Mesendoderm (in vitro differentiated cells): ENCODE results near the gene EDA.

ENCODE experiments used
- DNase-seq: peaks from one replicate; pipeline ENCODE4 v3.0.0; 2013
- H2AK5ac ChIP-seq: 2 replicates; pipeline ENCODE4 v1.6.1; 2013; ENCODE audit warnings: low read length, inconsistent platforms
- H2BK120ac ChIP-seq: 2 replicates; pipeline ENCODE4 v1.6.1; 2013; ENCODE audit warnings: low read depth, mild to moderate bottlenecking, low read length, moderate library complexity, mixed read lengths
- H2BK15ac ChIP-seq: replicated peaks from 2 replicates; pipeline ENCODE4 v1.6.1; 2013; ENCODE audit warnings: low read depth, mild to moderate bottlenecking, moderate library complexity
- H2BK5ac ChIP-seq: 2 replicates; pipeline ENCODE4 v1.6.1; 2013; ENCODE audit warnings: low read length, inconsistent platforms
- H3K18ac ChIP-seq: 2 replicates; pipeline ENCODE4 v1.6.1; 2013; ENCODE audit warnings: mild to moderate bottlenecking, low read length, mixed read lengths
- H3K23ac ChIP-seq: one replicate; pipeline ENCODE4 v1.6.1; 2013; ENCODE audit warnings: low read length
- H3K27ac ChIP-seq: 2 replicates; pipeline ENCODE4 v1.5.1; 2013; ENCODE audit warnings: low read depth, mild to moderate bottlenecking, inconsistent platforms, low read length, moderate library complexity
- H3K27me3 ChIP-seq: 2 replicates; pipeline ENCODE4 v1.6.1; 2013; ENCODE audit warnings: low read length, control low read depth, mild to moderate bottlenecking, inconsistent platforms; ENCODE audit not compliant: insufficient read depth, poor library complexity
- H3K36me3 ChIP-seq: 2 replicates; pipeline ENCODE4 v1.6.1; 2013; ENCODE audit warnings: low read length, inconsistent platforms; ENCODE audit not compliant: control insufficient read depth, insufficient read depth
- H3K4ac ChIP-seq: one replicate; pipeline ENCODE4 v1.6.1; 2013; ENCODE audit warnings: low read depth, mild to moderate bottlenecking, low read length, moderate library complexity
- H3K4me1 ChIP-seq: 2 replicates; pipeline ENCODE4 v1.6.1; 2013; ENCODE audit warnings: low read depth, low read length, inconsistent platforms; ENCODE audit not compliant: control insufficient read depth
- H3K4me2 ChIP-seq: 2 replicates; pipeline ENCODE4 v1.6.1; 2013; ENCODE audit warnings: low read length
- H3K4me3 ChIP-seq: 2 replicates; pipeline ENCODE4 v1.5.1; 2013; ENCODE audit warnings: mild to moderate bottlenecking, low read length
- H3K56ac ChIP-seq: one replicate; pipeline ENCODE4 v1.6.1; 2013; ENCODE audit warnings: low read length
- H3K79me1 ChIP-seq: 2 replicates; pipeline ENCODE4 v1.6.1; 2013; ENCODE audit warnings: low read length, inconsistent platforms
- H3K79me2 ChIP-seq: 2 replicates; pipeline ENCODE4 v1.6.1; 2013; ENCODE audit warnings: mild to moderate bottlenecking, low read length; ENCODE audit not compliant: control insufficient read depth, insufficient read depth
- H3K9ac ChIP-seq: 2 replicates; pipeline ENCODE4 v1.6.1; 2013; ENCODE audit warnings: low read length, inconsistent platforms
- H4K5ac ChIP-seq: one replicate; pipeline ENCODE4 v1.6.1; 2013; ENCODE audit warnings: low read length
- H4K8ac ChIP-seq: one replicate; pipeline ENCODE4 v1.6.1; 2013; ENCODE audit warnings: low read depth, mild to moderate bottlenecking, control low read depth, low read length, moderate library complexity
- WGBS: extraction: QIAGEN DNeasy Blood & Tissue Kit; methylation state at CpG from one replicate; pipeline ENCODE4 v1.1.7; 2013; ENCODE audit warnings: low lambda C conversion rate, missing lambda C conversion rate; ENCODE audit not compliant: insufficient coverage; ENCODE audit errors: extremely low coverage; 5-methylcytosine and 5-hydroxymethylcytosine counted together

The EDA gene

DNA sequence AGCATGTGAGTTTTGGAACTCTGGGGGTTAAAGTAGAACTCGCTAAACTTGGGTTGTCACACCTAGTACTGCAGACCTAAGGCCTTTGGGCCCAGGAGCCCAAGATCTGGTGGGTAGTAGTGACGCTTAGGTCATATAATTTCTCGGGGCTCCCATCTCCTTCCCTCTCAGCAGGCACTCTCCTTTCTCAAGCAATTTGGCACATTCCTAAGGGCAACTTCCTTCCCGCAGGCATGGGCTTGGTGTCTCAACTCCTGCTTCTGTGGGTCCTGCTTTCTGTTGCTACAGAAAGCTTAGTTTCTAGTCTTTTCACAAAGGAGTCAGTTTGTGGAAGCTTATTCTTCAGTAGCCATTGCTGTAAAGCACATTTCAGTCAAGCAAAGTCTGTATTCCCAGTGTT lies 10.4 kb upstream of the EDA start:
- Histone ChIP-seq H3K27ac (no peak overlapping the region), H4K8ac (no peak overlapping the region), H2AK5ac (no peak overlapping the region), H3K4ac (no peak overlapping the region), H3K36me3 (no peaks in the 10 kb centered on the region), H2BK5ac (no peak overlapping the region), H3K4me2 (no peak overlapping the region), H2BK120ac (no peak overlapping the region), H3K9ac (no peak overlapping the region), H3K4me3 (no peak overlapping the region), H3K79me2 (no peaks in the 10 kb centered on the region), H3K23ac (no peak overlapping the region), H3K18ac (no peak overlapping the region), H3K4me1 (no peaks in the 10 kb centered on the region), H4K5ac (no peak overlapping the region), H3K79me1 (no peaks in the 10 kb centered on the region), H3K56ac (peak overlapping the region; percentile 25), H3K27me3 (no peaks in the 10 kb centered on the region), H2BK15ac (peak overlapping the region; percentile 27)
- no CpG with 5 or more reads among the region's 4 CpGs for WGBS
- DNase-seq, result peak; percentile 69

DNA sequence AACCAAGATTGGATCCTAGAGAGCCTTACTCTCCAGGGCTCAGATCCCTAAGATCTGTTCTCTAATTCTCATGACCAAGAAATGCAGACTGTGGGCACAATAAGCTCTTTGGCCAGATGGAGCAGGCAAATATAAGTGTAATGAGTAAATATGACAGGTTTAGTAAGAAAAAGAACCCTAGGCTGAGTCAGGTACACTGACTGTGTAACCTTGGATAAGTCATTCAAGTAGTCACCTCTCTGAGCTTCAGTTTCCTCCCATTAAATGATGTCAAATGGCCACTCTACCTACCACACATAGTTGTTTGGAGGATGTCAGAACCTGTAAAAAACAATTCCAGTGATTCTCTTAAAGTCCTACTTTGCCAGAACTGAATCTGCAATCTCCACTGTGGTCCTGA lies 8.3 kb upstream of the EDA start:
- Histone ChIP-seq H2AK5ac (no peak overlapping the region), H3K4ac (no peak overlapping the region), H4K8ac (no peak overlapping the region), H3K56ac (no peak overlapping the region), H2BK5ac (no peak overlapping the region), H3K27ac (no peak overlapping the region), H3K4me2 (no peak overlapping the region), H3K9ac (no peak overlapping the region), H4K5ac (no peak overlapping the region), H3K79me2 (no peaks in the 10 kb centered on the region), H3K18ac (no peak overlapping the region), H2BK15ac (no peak overlapping the region), H3K4me3 (no peak overlapping the region), H3K4me1 (no peaks in the 10 kb centered on the region), H3K23ac (no peak overlapping the region), H3K27me3 (no peaks in the 10 kb centered on the region), H3K36me3 (no peaks in the 10 kb centered on the region), H2BK120ac (no peak overlapping the region), H3K79me1 (no peaks in the 10 kb centered on the region)
- DNase-seq, result no peak

DNA sequence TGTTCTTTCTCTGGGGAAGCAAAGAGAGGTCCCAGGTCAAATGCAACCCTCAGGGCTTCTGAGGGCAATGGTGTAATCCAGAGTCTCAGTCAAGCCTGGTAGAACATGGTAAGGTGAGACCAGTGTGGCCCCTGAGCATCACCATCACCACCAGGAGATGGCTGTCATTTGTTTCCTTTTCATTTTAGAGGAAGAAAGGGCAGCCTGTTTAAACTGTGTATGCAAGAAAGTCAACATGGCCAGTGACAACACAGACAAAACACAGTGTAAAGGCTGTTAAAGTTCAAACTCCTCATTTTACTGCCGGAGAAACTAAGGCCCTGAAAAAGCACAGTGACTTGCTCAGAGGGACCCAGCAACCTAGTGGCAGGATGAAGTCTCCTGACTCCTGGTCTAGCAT lies 2.0 kb upstream of the EDA start:
- no peak overlapping the region for H3K4me3 ChIP-seq
- H3K23ac ChIP-seq, result no peak overlapping the region
- DNase-seq, result no peak
- H3K4me1 ChIP-seq, result no peaks in the 10 kb centered on the region
- no peak overlapping the region for H2BK5ac ChIP-seq
- H3K56ac ChIP-seq, result no peak overlapping the region
- no peak overlapping the region for H3K9ac ChIP-seq
- H2BK120ac ChIP-seq, result no peak overlapping the region
- H3K4ac ChIP-seq, result no peak overlapping the region
- no CpG with 5 or more reads among the region's 1 CpG for WGBS
- no peak overlapping the region for H4K8ac ChIP-seq
- H3K36me3 ChIP-seq, result no peaks in the 10 kb centered on the region
- H3K4me2 ChIP-seq, result no peak overlapping the region
- H3K79me1 ChIP-seq, result no peaks in the 10 kb centered on the region
- H4K5ac ChIP-seq, result no peak overlapping the region
- H3K27me3 ChIP-seq, result no peaks in the 10 kb centered on the region
- no peaks in the 10 kb centered on the region for H3K79me2 ChIP-seq
- H3K27ac ChIP-seq, result no peak overlapping the region
- no peak overlapping the region for H2AK5ac ChIP-seq
- H2BK15ac ChIP-seq, result no peak overlapping the region
- no peak overlapping the region for H3K18ac ChIP-seq

DNA sequence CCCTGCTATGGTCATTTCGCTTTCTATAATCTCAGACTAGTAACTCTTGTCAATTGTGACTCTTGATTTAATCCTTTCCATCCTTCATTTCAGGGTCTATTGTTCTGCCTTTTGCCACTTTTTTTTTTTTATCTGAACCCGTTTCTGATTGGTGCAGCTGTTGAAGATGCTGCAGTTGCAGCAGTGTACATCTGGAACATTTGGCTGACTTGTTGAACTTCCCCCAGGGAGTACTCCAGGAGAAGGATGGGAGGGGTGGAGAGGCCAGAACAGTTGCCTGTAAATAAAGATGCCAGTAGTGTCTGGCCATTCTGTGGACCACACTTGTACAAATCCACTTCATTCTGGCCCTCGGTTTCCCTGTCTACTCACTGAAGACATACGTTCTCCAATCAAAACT lies 1.0 kb upstream of the EDA start:
- Histone ChIP-seq H2BK15ac (no peak overlapping the region), H3K4ac (no peak overlapping the region), H3K4me3 (no peak overlapping the region), H3K4me1 (no peaks in the 10 kb centered on the region), H3K27ac (no peak overlapping the region), H4K5ac (no peak overlapping the region), H2BK5ac (no peak overlapping the region), H3K79me1 (no peaks in the 10 kb centered on the region), H2AK5ac (no peak overlapping the region), H3K23ac (no peak overlapping the region), H3K4me2 (no peak overlapping the region), H3K27me3 (no peaks in the 10 kb centered on the region), H3K56ac (no peak overlapping the region), H2BK120ac (no peak overlapping the region), H3K79me2 (no peaks in the 10 kb centered on the region), H4K8ac (no peak overlapping the region), H3K9ac (no peak overlapping the region), H3K36me3 (no peaks in the 10 kb centered on the region), H3K18ac (no peak overlapping the region)
- no CpG with 5 or more reads among the region's 4 CpGs for WGBS
- no peak for DNase-seq

GRCh38 chrX:69615342-69615741 lies 571 bp upstream of the EDA start:
- H2AK5ac ChIP-seq, result no peak overlapping the region
- no peak for DNase-seq
- H2BK5ac ChIP-seq, result no peak overlapping the region

GRCh38 chrX:69616457-69617203 lies 717 bp downstream of the EDA start:
- H3K27ac ChIP-seq, result no peak overlapping the region
- peak overlapping the region; percentile 75 for H3K18ac ChIP-seq
- peak overlapping the region; percentile 41 for H3K4me2 ChIP-seq
- H2AK5ac ChIP-seq, result no peak overlapping the region
- H2BK15ac ChIP-seq, result no peak overlapping the region
- no peak overlapping the region for H4K8ac ChIP-seq
- peak overlapping the region; percentile 48 for H3K4me3 ChIP-seq
- H2BK5ac ChIP-seq, result no peak overlapping the region
- no peaks in the 10 kb centered on the region for H3K4me1 ChIP-seq
- H3K56ac ChIP-seq, result peak overlapping the region; percentile 56
- no peak overlapping the region for H2BK120ac ChIP-seq
- DNase-seq, result peak; percentile 36
- H4K5ac ChIP-seq, result no peak overlapping the region
- no peaks in the 10 kb centered on the region for H3K79me1 ChIP-seq
- H3K36me3 ChIP-seq, result no peaks in the 10 kb centered on the region
- H3K79me2 ChIP-seq, result no peaks in the 10 kb centered on the region
- WGBS, result no CpG with 5 or more reads among the region's 53 CpGs
- H3K27me3 ChIP-seq, result no peaks in the 10 kb centered on the region
- H3K9ac ChIP-seq, result peak overlapping the region; percentile 74
- no peak overlapping the region for H3K23ac ChIP-seq
- no peak overlapping the region for H3K4ac ChIP-seq

More at GRCh38 chrX:69615342-69615741, 571 bp upstream of the EDA start:
- WGBS, result no CpG with 5 or more reads among the region's 7 CpGs
- no peaks in the 10 kb centered on the region for H3K79me1 ChIP-seq
- no peak overlapping the region for H4K8ac ChIP-seq
- no peak overlapping the region for H3K9ac ChIP-seq
- no peak overlapping the region for H2BK120ac ChIP-seq
- no peaks in the 10 kb centered on the region for H3K27me3 ChIP-seq
- no peaks in the 10 kb centered on the region for H3K4me1 ChIP-seq
- no peak overlapping the region for H3K4ac ChIP-seq
- H4K5ac ChIP-seq, result no peak overlapping the region
- H3K4me3 ChIP-seq, result no peak overlapping the region
- no peaks in the 10 kb centered on the region for H3K36me3 ChIP-seq
- peak overlapping the region; percentile 42 for H3K56ac ChIP-seq
- no peak overlapping the region for H3K27ac ChIP-seq
- H3K79me2 ChIP-seq, result no peaks in the 10 kb centered on the region
- no peak overlapping the region for H3K4me2 ChIP-seq
- H2BK15ac ChIP-seq, result no peak overlapping the region
- H3K18ac ChIP-seq, result no peak overlapping the region
- H3K23ac ChIP-seq, result no peak overlapping the region
